Coronary artery (tissue), 2 donors: ENCODE results near the gene NKAIN4.

Source experiments
- DNase-seq: peaks from one replicate; pipeline ENCODE4 v3.0.0-alpha.2; 2017; ENCODE audit warnings: low spot score
- H3K27ac ChIP-seq, 2 donors: fragments of 200-600 bp; sonication (generic); one replicate each; pipeline ENCODE4 v1.5.1; 2016 to 2019
- H3K4me3 ChIP-seq: fragments of 200-600 bp; sonication (generic); 2 replicates; pipeline ENCODE4 v1.5.1; 2016; ENCODE audit warnings: mild to moderate bottlenecking, moderate library complexity
- TF ChIP-seq, protein P1 (sequence below): fragments of 200-600 bp; sonication (generic); IDR thresholded peaks from one replicate; pipeline ENCODE4 v1.5.1; 2019; ENCODE audit warnings: antibody characterized with exemption

NKAIN4 gene

GRCh38 chr20:63261060-63261794 is 7.0 kb upstream of the NKAIN4 start:
- DNase-seq = no peak
- no peak overlapping the region for H3K4me3 ChIP-seq
- TF ChIP-seq, protein P1, sequence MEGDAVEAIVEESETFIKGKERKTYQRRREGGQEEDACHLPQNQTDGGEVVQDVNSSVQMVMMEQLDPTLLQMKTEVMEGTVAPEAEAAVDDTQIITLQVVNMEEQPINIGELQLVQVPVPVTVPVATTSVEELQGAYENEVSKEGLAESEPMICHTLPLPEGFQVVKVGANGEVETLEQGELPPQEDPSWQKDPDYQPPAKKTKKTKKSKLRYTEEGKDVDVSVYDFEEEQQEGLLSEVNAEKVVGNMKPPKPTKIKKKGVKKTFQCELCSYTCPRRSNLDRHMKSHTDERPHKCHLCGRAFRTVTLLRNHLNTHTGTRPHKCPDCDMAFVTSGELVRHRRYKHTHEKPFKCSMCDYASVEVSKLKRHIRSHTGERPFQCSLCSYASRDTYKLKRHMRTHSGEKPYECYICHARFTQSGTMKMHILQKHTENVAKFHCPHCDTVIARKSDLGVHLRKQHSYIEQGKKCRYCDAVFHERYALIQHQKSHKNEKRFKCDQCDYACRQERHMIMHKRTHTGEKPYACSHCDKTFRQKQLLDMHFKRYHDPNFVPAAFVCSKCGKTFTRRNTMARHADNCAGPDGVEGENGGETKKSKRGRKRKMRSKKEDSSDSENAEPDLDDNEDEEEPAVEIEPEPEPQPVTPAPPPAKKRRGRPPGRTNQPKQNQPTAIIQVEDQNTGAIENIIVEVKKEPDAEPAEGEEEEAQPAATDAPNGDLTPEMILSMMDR = no peak
- H3K27ac ChIP-seq = no peak overlapping the region

DNA sequence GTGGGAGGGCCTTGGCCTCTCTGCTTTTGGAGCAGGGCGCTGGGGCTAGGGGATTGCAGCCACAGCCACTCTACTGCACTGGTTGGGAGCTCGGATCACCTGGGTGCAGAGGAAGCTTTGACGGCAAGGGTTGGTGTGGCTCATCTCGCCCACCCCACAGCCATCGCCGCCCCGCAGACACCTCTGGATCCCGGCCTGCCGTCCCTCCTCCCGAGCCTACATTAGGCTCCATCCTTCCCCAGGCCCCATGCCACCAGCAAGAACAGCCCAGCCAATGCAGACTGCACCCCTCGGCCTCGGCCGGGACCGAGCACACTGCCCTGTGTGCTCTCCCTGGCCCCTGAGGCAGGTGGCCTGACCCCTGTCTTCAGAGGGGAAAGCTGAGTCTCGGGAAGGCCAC is 6.3 kb upstream of the NKAIN4 start:
- H3K4me3 ChIP-seq = no peak overlapping the region
- no peak overlapping the region for H3K27ac ChIP-seq
- DNase-seq = no peak
- TF ChIP-seq, protein P1 = no peak

- DNase-seq = no peak
- H3K4me3 ChIP-seq = no peak overlapping the region
- TF ChIP-seq, protein P1 = no peak
- no peak overlapping the region for H3K27ac ChIP-seq
Observed at GRCh38 chr20:63259734-63260460, 5.6 kb upstream of the NKAIN4 start.

- no peak overlapping the region for H3K27ac ChIP-seq
- DNase-seq = no peak
- TF ChIP-seq, protein P1 = no peak
- H3K4me3 ChIP-seq = no peak overlapping the region
Observed at GRCh38 chr20:63258781-63259180, 4.5 kb upstream of the NKAIN4 start.

GRCh38 chr20:63257629-63258028 is 3.4 kb upstream of the NKAIN4 start:
- DNase-seq = no peak
- Histone ChIP-seq H3K4me3 (no peak overlapping the region), H3K27ac (no peak overlapping the region)
- TF ChIP-seq, protein P1 = no peak

DNA sequence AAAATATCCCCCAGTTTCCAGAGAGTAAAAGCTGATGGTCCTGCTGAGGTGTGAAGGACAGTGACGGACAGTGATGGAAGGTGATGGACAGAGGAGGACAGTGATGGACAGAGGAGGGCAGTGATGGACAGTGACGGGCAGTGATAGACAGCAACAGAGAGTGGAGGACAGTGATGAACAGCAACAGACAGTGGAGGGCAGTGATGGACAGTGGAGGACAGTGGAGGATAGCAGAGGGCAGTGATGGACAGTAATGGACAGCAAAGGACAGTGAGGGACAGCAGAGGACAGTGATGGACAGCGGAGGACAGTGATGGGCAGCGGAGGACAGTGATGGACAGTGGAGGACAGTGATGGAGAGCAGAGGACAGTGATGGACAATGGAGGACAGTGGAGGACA is 2.7 kb upstream of the NKAIN4 start:
- TF ChIP-seq, protein P1 = no peak
- no peak overlapping the region for H3K4me3 ChIP-seq
- no peak overlapping the region for H3K27ac ChIP-seq
- DNase-seq = no peak
